HG03108 (cell line): ENCODE results near the gene SLC6A3.
"Not testable (repeated sequence)": the region's sequence is repeated elsewhere in the genome, so short reads cannot be mapped to it uniquely, and the experiment has no call there.

Experiments used
- ATAC-seq: cut with Tn5 transposase; IDR thresholded peaks from one replicate; pipeline ENCODE4 v1.9.1; 2021; ENCODE audit warnings: moderate library complexity; ENCODE audit not compliant: unreplicated experiment

SLC6A3 gene

GRCh38 chr5:1465117-1465516 is 19.9 kb upstream of the SLC6A3 start:
- no peak for ATAC-seq

- ATAC-seq: no peak
Measured at GRCh38 chr5:1464511-1464910, 19.3 kb upstream of the SLC6A3 start.

GRCh38 chr5:1464096-1464446 is 18.8 kb upstream of the SLC6A3 start:
- ATAC-seq: no peak

GRCh38 chr5:1463326-1464095 is 18.3 kb upstream of the SLC6A3 start:
- ATAC-seq: no peak

- no peak for ATAC-seq
Measured at GRCh38 chr5:1462358-1462757, 17.1 kb upstream of the SLC6A3 start.

GRCh38 chr5:1461396-1461795 is 16.2 kb upstream of the SLC6A3 start:
- no peak for ATAC-seq

- ATAC-seq: no peak
Measured at GRCh38 chr5:1460054-1460682, 14.9 kb upstream of the SLC6A3 start.

GRCh38 chr5:1459435-1459834 is 14.2 kb upstream of the SLC6A3 start:
- not testable (repeated sequence) for ATAC-seq

- not testable (repeated sequence) for ATAC-seq
Measured at GRCh38 chr5:1456110-1456881, 11.1 kb upstream of the SLC6A3 start.

GRCh38 chr5:1453613-1454012 is 8.4 kb upstream of the SLC6A3 start:
- ATAC-seq: no peak

- ATAC-seq: no peak
Measured at GRCh38 chr5:1449081-1449630, 3.9 kb upstream of the SLC6A3 start.

- ATAC-seq: no peak
Measured at GRCh38 chr5:1448511-1449011, 3.3 kb upstream of the SLC6A3 start.

GRCh38 chr5:1447671-1448361 is 2.6 kb upstream of the SLC6A3 start:
- ATAC-seq: no peak

GRCh38 chr5:1446602-1447343 is 1.5 kb upstream of the SLC6A3 start:
- ATAC-seq: no peak

- no peak for ATAC-seq
Measured at GRCh38 chr5:1445689-1446601, 705 bp upstream of the SLC6A3 start.

- no peak for ATAC-seq
Measured at GRCh38 chr5:1444361-1445189, 665 bp downstream of the SLC6A3 start.

- no peak for ATAC-seq
Measured at GRCh38 chr5:1443991-1444360, 1.3 kb downstream of the SLC6A3 start.

- ATAC-seq: no peak
Measured at GRCh38 chr5:1443171-1443570, 2.1 kb downstream of the SLC6A3 start.
